ENCODE data around the gene TGFB1I1.
"Not testable (repeated sequence)": the region's sequence is repeated elsewhere in the genome, so short reads cannot be mapped to it uniquely, and the experiment has no call there.

Gene TGFB1I1

GRCh38 chr16:31471241-31471874 lies 594 bp upstream of the TGFB1I1 start:
- DNase-seq (ENCODE audit: low spot score): no peak

GRCh38 chr16:31472709-31473203 lies 804 bp downstream of the TGFB1I1 start:
- DNase-seq (ENCODE audit: low spot score): peak; percentile 29

GRCh38 chr16:31473264-31473984 lies 1.5 kb downstream of the TGFB1I1 start:
- no peak for DNase-seq (ENCODE audit: low spot score)

- no peak for DNase-seq (ENCODE audit: low spot score)
Measured at GRCh38 chr16:31474173-31474714, 2.3 kb downstream of the TGFB1I1 start.

- no peak for DNase-seq (ENCODE audit: low spot score)
Measured at GRCh38 chr16:31474773-31475738, 3.1 kb downstream of the TGFB1I1 start.

- no peak for DNase-seq (ENCODE audit: low spot score)
Measured at GRCh38 chr16:31475946-31476302, 4.0 kb downstream of the TGFB1I1 start.

- peak; percentile 89 for DNase-seq (ENCODE audit: low spot score)
Measured at GRCh38 chr16:31476303-31477219, 4.6 kb downstream of the TGFB1I1 start.

- peak; percentile 13 for DNase-seq (ENCODE audit: low spot score)
Measured at GRCh38 chr16:31477220-31478216, 5.6 kb downstream of the TGFB1I1 start.

GRCh38 chr16:31478956-31479355 lies 7.0 kb downstream of the TGFB1I1 start:
- no peak for DNase-seq (ENCODE audit: low spot score)

GRCh38 chr16:31479751-31480150 lies 7.8 kb downstream of the TGFB1I1 start:
- no peak for DNase-seq (ENCODE audit: low spot score)

GRCh38 chr16:31480851-31481536 lies 9.0 kb downstream of the TGFB1I1 start:
- DNase-seq (ENCODE audit: low spot score): no peak

GRCh38 chr16:31483081-31483480 lies 11.1 kb downstream of the TGFB1I1 start, which contains the start of gene SLC5A2:
TSS of gene SLC5A2 (plus strand) at chr16:31483123. CDS start at chr16:31483137, 14 bp downstream.
- no peak for DNase-seq (ENCODE audit: low spot score)

- not testable (repeated sequence) for DNase-seq (ENCODE audit: low spot score)
Measured at GRCh38 chr16:31484048-31484447, 12.1 kb downstream of the TGFB1I1 start.

- DNase-seq (ENCODE audit: low spot score): no peak
Measured at GRCh38 chr16:31484491-31485171, 12.7 kb downstream of the TGFB1I1 start.

GRCh38 chr16:31485571-31485970 lies 13.6 kb downstream of the TGFB1I1 start:
- no peak for DNase-seq (ENCODE audit: low spot score)

GRCh38 chr16:31486045-31486444 lies 14.1 kb downstream of the TGFB1I1 start:
- no peak for DNase-seq (ENCODE audit: low spot score)

- no peak for DNase-seq (ENCODE audit: low spot score)
Measured at GRCh38 chr16:31487071-31487719, 15.2 kb downstream of the TGFB1I1 start.

Measured in CD4-positive, alpha-beta T cell treated with Interleukin-15 for 4 hours (primary cell).